ENCODE data around the gene KLF7.

KLF7 gene

DNA sequence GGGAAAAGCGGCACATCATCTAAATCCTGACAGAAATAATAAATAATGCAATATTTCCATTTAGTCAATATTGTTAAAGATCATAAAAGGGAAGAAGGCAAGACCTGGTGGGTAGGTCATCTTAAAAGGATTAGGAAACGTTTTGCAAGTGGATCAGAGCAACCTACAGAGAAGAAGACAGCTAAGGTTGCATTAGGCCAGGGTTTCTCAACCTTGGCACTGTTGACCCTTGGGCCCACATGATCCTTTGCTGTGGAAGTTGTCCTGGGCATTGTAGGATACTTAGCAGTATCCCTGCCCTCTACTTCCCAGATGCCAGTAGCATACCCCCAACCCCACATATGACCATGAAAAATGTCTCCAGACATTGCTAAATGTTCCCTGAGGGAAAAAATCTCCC, 55.0 kb downstream of the KLF7 start:
- H3K36me3 ChIP-seq (replicated peaks; ENCODE audit: insufficient read depth, low read length), result no peaks in the 10 kb centered on the region
- TF ChIP-seq EZH2 (optimal IDR thresholded peaks at IDR 0.05; ENCODE audit: low read depth, low read length), result no peak
- no peak for TF ChIP-seq EZH2phosphoT487 (IDR thresholded peaks at IDR 0.05; ENCODE audit: low read length)
- TF ChIP-seq, protein P1, sequence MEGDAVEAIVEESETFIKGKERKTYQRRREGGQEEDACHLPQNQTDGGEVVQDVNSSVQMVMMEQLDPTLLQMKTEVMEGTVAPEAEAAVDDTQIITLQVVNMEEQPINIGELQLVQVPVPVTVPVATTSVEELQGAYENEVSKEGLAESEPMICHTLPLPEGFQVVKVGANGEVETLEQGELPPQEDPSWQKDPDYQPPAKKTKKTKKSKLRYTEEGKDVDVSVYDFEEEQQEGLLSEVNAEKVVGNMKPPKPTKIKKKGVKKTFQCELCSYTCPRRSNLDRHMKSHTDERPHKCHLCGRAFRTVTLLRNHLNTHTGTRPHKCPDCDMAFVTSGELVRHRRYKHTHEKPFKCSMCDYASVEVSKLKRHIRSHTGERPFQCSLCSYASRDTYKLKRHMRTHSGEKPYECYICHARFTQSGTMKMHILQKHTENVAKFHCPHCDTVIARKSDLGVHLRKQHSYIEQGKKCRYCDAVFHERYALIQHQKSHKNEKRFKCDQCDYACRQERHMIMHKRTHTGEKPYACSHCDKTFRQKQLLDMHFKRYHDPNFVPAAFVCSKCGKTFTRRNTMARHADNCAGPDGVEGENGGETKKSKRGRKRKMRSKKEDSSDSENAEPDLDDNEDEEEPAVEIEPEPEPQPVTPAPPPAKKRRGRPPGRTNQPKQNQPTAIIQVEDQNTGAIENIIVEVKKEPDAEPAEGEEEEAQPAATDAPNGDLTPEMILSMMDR (IDR thresholded peaks at IDR 0.05; ENCODE audit: low read length), result no peak
- no peaks in the 10 kb centered on the region for H3K79me2 ChIP-seq (ENCODE audit: low read length)
- no peaks in the 10 kb centered on the region for H3F3A ChIP-seq (ENCODE audit: insufficient read depth, low read length)
- DNase-seq, result no peak
- H3K4me3 ChIP-seq (ENCODE audit: low read length), result no peak overlapping the region
- H3K27me3 ChIP-seq (replicated peaks; ENCODE audit: insufficient read depth, low read length), result no peaks in the 10 kb centered on the region
- no peak overlapping the region for H2AFZ ChIP-seq (ENCODE audit: low read length)
- no peaks in the 10 kb centered on the region for H4K20me1 ChIP-seq (ENCODE audit: insufficient read depth, low read length)
- H3K4me2 ChIP-seq (ENCODE audit: low read depth, low read length), result no peak overlapping the region
- H3K4me1 ChIP-seq (ENCODE audit: low read length), result no peaks in the 10 kb centered on the region
- H3K27ac ChIP-seq (ENCODE audit: low read length), result no peak overlapping the region
- no peak overlapping the region for H3K9ac ChIP-seq (ENCODE audit: low read length)
- H3K9me3 ChIP-seq (replicated peaks; ENCODE audit: insufficient read depth, low read length), result no peaks in the 10 kb centered on the region
- no peaks in the 10 kb centered on the region for H3K9me2 ChIP-seq (replicated peaks; ENCODE audit: insufficient read depth, low read length)

DNA sequence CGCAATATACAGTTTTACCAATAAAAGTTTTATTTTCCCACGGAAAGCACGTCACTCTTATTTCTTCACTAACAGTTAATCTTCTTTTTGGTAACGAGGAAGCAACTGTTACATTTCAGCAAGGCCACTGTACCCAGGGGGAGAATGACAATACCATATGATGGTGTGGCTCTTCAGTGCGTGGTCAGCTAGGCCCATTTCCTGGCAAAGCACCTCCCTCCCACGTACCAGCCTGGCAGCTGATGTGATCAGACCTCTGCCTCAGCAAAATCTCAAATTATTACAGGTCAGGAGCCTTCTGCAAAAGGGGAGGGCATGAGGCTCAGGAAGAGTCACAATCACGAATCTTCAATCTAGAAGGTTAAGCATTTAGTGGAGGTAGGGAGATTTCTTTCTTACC, 55.4 kb downstream of the KLF7 start:
- H3K9me3 ChIP-seq (replicated peaks; ENCODE audit: insufficient read depth, low read length), result no peaks in the 10 kb centered on the region
- no peaks in the 10 kb centered on the region for H3K9me2 ChIP-seq (replicated peaks; ENCODE audit: insufficient read depth, low read length)
- no peak for TF ChIP-seq EZH2phosphoT487 (IDR thresholded peaks at IDR 0.05; ENCODE audit: low read length)
- TF ChIP-seq, protein P1 (IDR thresholded peaks at IDR 0.05; ENCODE audit: low read length), result no peak
- TF ChIP-seq EZH2 (optimal IDR thresholded peaks at IDR 0.05; ENCODE audit: low read depth, low read length), result no peak
- no peak overlapping the region for H3K4me2 ChIP-seq (ENCODE audit: low read depth, low read length)
- no peak overlapping the region for H3K27ac ChIP-seq (ENCODE audit: low read length)
- no peaks in the 10 kb centered on the region for H3K79me2 ChIP-seq (ENCODE audit: low read length)
- no peaks in the 10 kb centered on the region for H4K20me1 ChIP-seq (ENCODE audit: insufficient read depth, low read length)
- H2AFZ ChIP-seq (ENCODE audit: low read length), result no peak overlapping the region
- H3F3A ChIP-seq (ENCODE audit: insufficient read depth, low read length), result no peaks in the 10 kb centered on the region
- H3K27me3 ChIP-seq (replicated peaks; ENCODE audit: insufficient read depth, low read length), result no peaks in the 10 kb centered on the region
- H3K4me3 ChIP-seq (ENCODE audit: low read length), result no peak overlapping the region
- H3K9ac ChIP-seq (ENCODE audit: low read length), result no peak overlapping the region
- no peak for DNase-seq
- H3K4me1 ChIP-seq (ENCODE audit: low read length), result no peaks in the 10 kb centered on the region
- H3K36me3 ChIP-seq (replicated peaks; ENCODE audit: insufficient read depth, low read length), result no peaks in the 10 kb centered on the region

DNA sequence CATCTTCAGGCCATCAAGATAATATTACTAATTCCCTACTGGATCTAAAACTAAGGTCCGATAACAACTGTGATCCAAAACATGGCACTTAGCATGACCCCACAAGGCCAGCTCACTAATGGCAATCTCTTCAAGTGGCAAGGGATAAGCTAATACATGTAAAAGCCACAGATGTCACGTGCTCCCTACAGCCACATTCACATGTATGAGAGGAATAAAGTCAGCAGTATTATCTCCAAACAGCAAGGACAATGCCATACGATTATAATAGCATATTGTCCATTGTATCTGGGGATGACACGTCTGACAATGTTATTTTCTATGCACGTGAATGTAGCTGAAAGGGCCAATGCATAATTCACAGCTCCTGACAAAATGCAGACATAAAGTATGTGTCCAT, 56.0 kb downstream of the KLF7 start:
- H3K4me1 ChIP-seq (ENCODE audit: low read length), result no peaks in the 10 kb centered on the region
- H3K9me2 ChIP-seq (replicated peaks; ENCODE audit: insufficient read depth, low read length), result no peaks in the 10 kb centered on the region
- H3K9ac ChIP-seq (ENCODE audit: low read length), result no peak overlapping the region
- H3F3A ChIP-seq (ENCODE audit: insufficient read depth, low read length), result no peaks in the 10 kb centered on the region
- TF ChIP-seq EZH2phosphoT487 (IDR thresholded peaks at IDR 0.05; ENCODE audit: low read length), result no peak
- TF ChIP-seq, protein P1 (IDR thresholded peaks at IDR 0.05; ENCODE audit: low read length), result no peak
- no peak for TF ChIP-seq EZH2 (optimal IDR thresholded peaks at IDR 0.05; ENCODE audit: low read depth, low read length)
- H3K27ac ChIP-seq (ENCODE audit: low read length), result no peak overlapping the region
- H3K9me3 ChIP-seq (replicated peaks; ENCODE audit: insufficient read depth, low read length), result no peaks in the 10 kb centered on the region
- no peaks in the 10 kb centered on the region for H4K20me1 ChIP-seq (ENCODE audit: insufficient read depth, low read length)
- H2AFZ ChIP-seq (ENCODE audit: low read length), result no peak overlapping the region
- no peak overlapping the region for H3K4me2 ChIP-seq (ENCODE audit: low read depth, low read length)
- H3K36me3 ChIP-seq (replicated peaks; ENCODE audit: insufficient read depth, low read length), result no peaks in the 10 kb centered on the region
- DNase-seq, result no peak
- no peaks in the 10 kb centered on the region for H3K27me3 ChIP-seq (replicated peaks; ENCODE audit: insufficient read depth, low read length)
- H3K4me3 ChIP-seq (ENCODE audit: low read length), result no peak overlapping the region
- H3K79me2 ChIP-seq (ENCODE audit: low read length), result no peaks in the 10 kb centered on the region

All from MM.1S (cell line).